ENCODE data around the gene MORC1. TPM values are rescaled to one million over a fixed set of nuclear protein-coding genes. Genes with fewer than 3 reads are reported as not detected.

MORC1 gene
- total RNA-seq, 1 donor from 2014 or later, result not detected

DNA sequence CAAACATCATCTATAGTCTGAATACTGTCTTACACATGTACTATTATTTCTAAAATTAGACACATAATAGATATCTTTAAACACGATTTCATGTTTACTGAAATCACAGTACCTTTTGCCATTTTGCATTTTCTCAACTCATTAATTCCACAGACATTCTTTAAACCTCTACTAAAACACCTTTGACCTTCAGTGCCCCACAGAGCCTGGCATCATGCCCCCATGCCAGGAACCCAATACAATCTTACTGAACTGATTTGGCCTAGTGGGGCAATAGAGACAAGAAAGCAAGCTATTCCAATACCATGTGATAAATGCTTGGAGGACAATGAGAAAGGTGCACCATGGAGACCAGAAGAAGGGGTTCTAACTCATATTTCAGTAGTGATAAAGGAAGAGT is 144.9 kb downstream of the MORC1 start:
- Mint-ChIP-seq H3K4me3 (no peak overlapping the region), H3K36me3 (no peaks in the 10 kb centered on the region), H3K9me3 (no peaks in the 10 kb centered on the region), H3K4me1 (peaks cover 8% of the 10 kb centered on the region), H3K27me3 (ENCODE audit: insufficient read depth, low read depth) (peaks cover 5% of the 10 kb centered on the region), H3K27ac (no peak overlapping the region)
- Histone ChIP-seq H4K20me1 (ENCODE audit: low read depth) (no peaks in the 10 kb centered on the region), H3K4me1 (peaks cover 8% of the 10 kb centered on the region), H3K9ac (no peak overlapping the region), H3K27me3 (no peaks in the 10 kb centered on the region), H3K27ac (no peak overlapping the region), H3K9me3 (ENCODE audit: low read depth) (no peaks in the 10 kb centered on the region), H3K79me2 (ENCODE audit: low read depth) (no peaks in the 10 kb centered on the region), H3K36me3 (no peaks in the 10 kb centered on the region), H3K4me3 (no peak overlapping the region), H2AFZ (replicated peaks) (no peak overlapping the region), H3F3A (ENCODE audit: low read depth) (no peaks in the 10 kb centered on the region), H3K4me2 (no peak overlapping the region)
- TF ChIP-seq, protein P1, sequence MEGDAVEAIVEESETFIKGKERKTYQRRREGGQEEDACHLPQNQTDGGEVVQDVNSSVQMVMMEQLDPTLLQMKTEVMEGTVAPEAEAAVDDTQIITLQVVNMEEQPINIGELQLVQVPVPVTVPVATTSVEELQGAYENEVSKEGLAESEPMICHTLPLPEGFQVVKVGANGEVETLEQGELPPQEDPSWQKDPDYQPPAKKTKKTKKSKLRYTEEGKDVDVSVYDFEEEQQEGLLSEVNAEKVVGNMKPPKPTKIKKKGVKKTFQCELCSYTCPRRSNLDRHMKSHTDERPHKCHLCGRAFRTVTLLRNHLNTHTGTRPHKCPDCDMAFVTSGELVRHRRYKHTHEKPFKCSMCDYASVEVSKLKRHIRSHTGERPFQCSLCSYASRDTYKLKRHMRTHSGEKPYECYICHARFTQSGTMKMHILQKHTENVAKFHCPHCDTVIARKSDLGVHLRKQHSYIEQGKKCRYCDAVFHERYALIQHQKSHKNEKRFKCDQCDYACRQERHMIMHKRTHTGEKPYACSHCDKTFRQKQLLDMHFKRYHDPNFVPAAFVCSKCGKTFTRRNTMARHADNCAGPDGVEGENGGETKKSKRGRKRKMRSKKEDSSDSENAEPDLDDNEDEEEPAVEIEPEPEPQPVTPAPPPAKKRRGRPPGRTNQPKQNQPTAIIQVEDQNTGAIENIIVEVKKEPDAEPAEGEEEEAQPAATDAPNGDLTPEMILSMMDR (IDR thresholded peaks at IDR 0.05), result no peak
- no peak for TF ChIP-seq EZH2phosphoT487 (IDR thresholded peaks at IDR 0.05)
- TF ChIP-seq EZH2 (IDR thresholded peaks at IDR 0.05), result no peak
- DNase-seq (ENCODE audit: low spot score), result no peak

DNA sequence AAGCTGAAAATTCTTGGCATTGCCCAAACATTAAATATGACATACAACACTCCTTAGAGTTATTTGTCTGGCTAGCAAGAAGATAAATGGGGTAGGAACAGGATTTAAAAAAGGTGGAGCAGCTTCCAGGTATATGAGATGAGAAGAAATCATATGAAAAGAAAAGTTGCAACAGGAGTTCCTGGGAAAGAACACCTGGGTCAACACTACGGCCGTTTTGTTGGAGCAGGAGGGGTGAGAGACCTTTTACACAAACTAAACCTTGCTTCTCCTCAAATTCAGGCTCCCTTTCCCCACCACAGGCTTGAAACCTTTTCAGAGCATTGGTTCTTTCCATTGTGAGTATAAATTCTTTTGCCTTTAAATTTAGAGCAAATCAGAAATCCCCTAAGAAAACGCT is 145.5 kb downstream of the MORC1 start:
- Histone ChIP-seq H4K20me1 (ENCODE audit: low read depth) (no peaks in the 10 kb centered on the region), H2AFZ (replicated peaks) (no peak overlapping the region), H3K27ac (no peak overlapping the region), H3K4me3 (no peak overlapping the region), H3K36me3 (no peaks in the 10 kb centered on the region), H3K9ac (no peak overlapping the region), H3F3A (ENCODE audit: low read depth) (no peaks in the 10 kb centered on the region), H3K9me3 (ENCODE audit: low read depth) (no peaks in the 10 kb centered on the region), H3K4me2 (no peak overlapping the region), H3K4me1 (peaks cover 8% of the 10 kb centered on the region), H3K79me2 (ENCODE audit: low read depth) (no peaks in the 10 kb centered on the region), H3K27me3 (no peaks in the 10 kb centered on the region)
- Mint-ChIP-seq H3K36me3 (no peaks in the 10 kb centered on the region), H3K9me3 (no peaks in the 10 kb centered on the region), H3K27me3 (ENCODE audit: insufficient read depth, low read depth) (peaks cover 4% of the 10 kb centered on the region), H3K27ac (no peak overlapping the region), H3K4me3 (no peak overlapping the region), H3K4me1 (peaks cover 8% of the 10 kb centered on the region)
- no peak for TF ChIP-seq EZH2 (IDR thresholded peaks at IDR 0.05)
- no peak for TF ChIP-seq EZH2phosphoT487 (IDR thresholded peaks at IDR 0.05)
- TF ChIP-seq, protein P1 (IDR thresholded peaks at IDR 0.05), result no peak
- no peak for DNase-seq (ENCODE audit: low spot score)

DNA sequence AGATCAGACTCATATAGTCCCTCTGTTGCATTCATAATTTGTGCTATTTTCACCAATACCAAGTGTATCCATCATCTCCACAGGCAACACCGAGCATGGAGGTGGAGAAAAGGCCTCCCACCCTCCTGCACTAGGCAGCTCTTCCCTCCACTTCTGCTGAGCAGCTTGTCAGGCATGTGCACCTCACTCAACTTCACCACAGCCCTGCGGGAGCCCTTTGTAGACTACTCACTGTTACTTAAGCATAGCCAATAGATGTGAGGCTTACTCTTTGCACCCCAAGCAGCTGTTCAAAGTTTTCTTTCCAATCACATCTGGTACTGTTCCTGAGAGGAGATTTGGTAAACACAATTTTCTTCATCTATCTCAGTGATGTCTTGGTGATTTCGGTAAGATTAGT is 147.4 kb downstream of the MORC1 start:
- Histone ChIP-seq H3K4me2 (no peak overlapping the region), H3K36me3 (no peaks in the 10 kb centered on the region), H3K27ac (no peak overlapping the region), H3F3A (ENCODE audit: low read depth) (no peaks in the 10 kb centered on the region), H3K9ac (no peak overlapping the region), H3K9me3 (ENCODE audit: low read depth) (no peaks in the 10 kb centered on the region), H3K27me3 (no peaks in the 10 kb centered on the region), H4K20me1 (ENCODE audit: low read depth) (no peaks in the 10 kb centered on the region), H3K79me2 (ENCODE audit: low read depth) (no peaks in the 10 kb centered on the region), H3K4me3 (no peak overlapping the region), H3K4me1 (peaks cover 8% of the 10 kb centered on the region), H2AFZ (replicated peaks) (no peak overlapping the region)
- TF ChIP-seq EZH2 (IDR thresholded peaks at IDR 0.05), result no peak
- TF ChIP-seq EZH2phosphoT487 (IDR thresholded peaks at IDR 0.05), result no peak
- TF ChIP-seq, protein P1 (IDR thresholded peaks at IDR 0.05), result no peak
- H3K27ac Mint-ChIP-seq, result no peak overlapping the region
- DNase-seq (ENCODE audit: low spot score), result peak; percentile 21
- H3K9me3 Mint-ChIP-seq, result no peaks in the 10 kb centered on the region
- peaks cover 4% of the 10 kb centered on the region for H3K27me3 Mint-ChIP-seq (ENCODE audit: insufficient read depth, low read depth)
- no peak overlapping the region for H3K4me3 Mint-ChIP-seq
- no peaks in the 10 kb centered on the region for H3K36me3 Mint-ChIP-seq
- H3K4me1 Mint-ChIP-seq, result peaks cover 8% of the 10 kb centered on the region
